ENCODE results near the gene COMMD2. TPM values are rescaled to one million over a fixed set of nuclear protein-coding genes. Genes with fewer than 3 reads are reported as not detected.

COMMD2 gene
- 10 to 100 TPM; 35.5 to 38.9 TPM for total RNA-seq

- ATAC-seq (peak; percentile 98), DNase-seq (peak; percentile 91)
- H3K27ac Mint-ChIP-seq, result peak within 1 kb of the TSS; percentile 91
- CTCF ChIA-PET, result interaction anchor here (0.7 to 3.4 kb wide), 18 partner anchors 9 to 258 kb away, joined by 3 to 18 read pairs (median 4); partner anchors contain the start of gene WWTR1
- H3K27me3 Mint-ChIP-seq, result no peaks in the 10 kb centered on the region
- H3K36me3 Mint-ChIP-seq, result peaks cover 24% of the 10 kb centered on the region
- H3K4me3 Mint-ChIP-seq, result peak within 1 kb of the TSS; percentile 96
- no peaks in the 10 kb centered on the region for H3K9me3 Mint-ChIP-seq (ENCODE audit: low read depth)
- H3K4me1 Mint-ChIP-seq, result peaks cover 28% of the 10 kb centered on the region
Observed at GRCh38 chr3:149752051-149752787, at the start of gene COMMD2. Gene COMMD2 (minus strand): TSS chr3:149752489. CDS start chr3:149752444, 45 bp downstream.

- DNase-seq (no peak), ATAC-seq (no peak)
- no peaks in the 10 kb centered on the region for H3K9me3 Mint-ChIP-seq (ENCODE audit: low read depth)
- no peak overlapping the region for H3K4me3 Mint-ChIP-seq
- H3K36me3 Mint-ChIP-seq, result no peaks in the 10 kb centered on the region
- no peak overlapping the region for H3K27ac Mint-ChIP-seq
- CTCF ChIA-PET, result interaction anchor here (1.0 kb wide), 1 partner anchor 30 kb away, joined by 5 read pairs; no protein-coding TSS in a partner anchor
- H3K27me3 Mint-ChIP-seq, result peaks cover 20% of the 10 kb centered on the region
- H3K4me1 Mint-ChIP-seq, result peaks cover 2% of the 10 kb centered on the region
Observed at GRCh38 chr3:149801639-149802038, 49.4 kb upstream of the COMMD2 start.

GRCh38 chr3:149801195-149801594, 48.9 kb upstream of the COMMD2 start:
- CTCF ChIA-PET, result interaction anchor here (1.0 kb wide), 1 partner anchor 30 kb away, joined by 5 read pairs; no protein-coding TSS in a partner anchor

GRCh38 chr3:149800693-149801092, 48.4 kb upstream of the COMMD2 start:
- no peaks in the 10 kb centered on the region for H3K4me1 Mint-ChIP-seq

More at GRCh38 chr3:149801195-149801594, 48.9 kb upstream of the COMMD2 start:
- H3K4me3 Mint-ChIP-seq, result no peak overlapping the region
- peaks cover 16% of the 10 kb centered on the region for H3K27me3 Mint-ChIP-seq
- H3K27ac Mint-ChIP-seq, result no peak overlapping the region
- no peaks in the 10 kb centered on the region for H3K36me3 Mint-ChIP-seq
- no peaks in the 10 kb centered on the region for H3K9me3 Mint-ChIP-seq (ENCODE audit: low read depth)
- DNase-seq (no peak), ATAC-seq (no peak)
- no peaks in the 10 kb centered on the region for H3K4me1 Mint-ChIP-seq

GRCh38 chr3:149796026-149796425, 43.7 kb upstream of the COMMD2 start:
- DNase-seq (no peak), ATAC-seq (no peak)
- no peaks in the 10 kb centered on the region for H3K4me1 Mint-ChIP-seq
- no peak overlapping the region for H3K4me3 Mint-ChIP-seq
- CTCF ChIA-PET, result no interaction called here
- no peaks in the 10 kb centered on the region for H3K36me3 Mint-ChIP-seq
- H3K27me3 Mint-ChIP-seq, result peaks cover 20% of the 10 kb centered on the region
- H3K27ac Mint-ChIP-seq, result no peak overlapping the region
- H3K9me3 Mint-ChIP-seq (ENCODE audit: low read depth), result no peaks in the 10 kb centered on the region

More at GRCh38 chr3:149800693-149801092, 48.4 kb upstream of the COMMD2 start:
- DNase-seq (no peak), ATAC-seq (no peak)
- H3K27me3 Mint-ChIP-seq, result peaks cover 11% of the 10 kb centered on the region
- H3K36me3 Mint-ChIP-seq, result no peaks in the 10 kb centered on the region
- H3K4me3 Mint-ChIP-seq, result no peak overlapping the region
- H3K9me3 Mint-ChIP-seq (ENCODE audit: low read depth), result no peaks in the 10 kb centered on the region
- H3K27ac Mint-ChIP-seq, result no peak overlapping the region
- CTCF ChIA-PET, result interaction anchor here (1.0 kb wide), 1 partner anchor 29 kb away, joined by 5 read pairs; no protein-coding TSS in a partner anchor

GRCh38 chr3:149792452-149793270, 40.4 kb upstream of the COMMD2 start, which contains the start of gene ANKUB1:
Gene ANKUB1 (minus strand): TSS chr3:149792554. CDS start chr3:149792366, 188 bp downstream.
- no peaks in the 10 kb centered on the region for H3K4me1 Mint-ChIP-seq
- H3K27me3 Mint-ChIP-seq, result peaks cover 37% of the 10 kb centered on the region
- DNase-seq (no peak), ATAC-seq (no peak)
- no peak within 1 kb of the TSS for H3K4me3 Mint-ChIP-seq
- H3K27ac Mint-ChIP-seq, result no peak within 1 kb of the TSS
- H3K9me3 Mint-ChIP-seq (ENCODE audit: low read depth), result no peaks in the 10 kb centered on the region
- H3K36me3 Mint-ChIP-seq, result no peaks in the 10 kb centered on the region
- CTCF ChIA-PET, result interaction anchor here (0.9 to 2.5 kb wide), 2 partner anchors 16 to 21 kb away, joined by 4 to 11 read pairs; no protein-coding TSS in a partner anchor

GRCh38 chr3:149790698-149791097, 38.4 kb upstream of the COMMD2 start:
- H3K4me3 Mint-ChIP-seq, result no peak overlapping the region
- no peaks in the 10 kb centered on the region for H3K36me3 Mint-ChIP-seq
- ATAC-seq, result no peak
- CTCF ChIA-PET, result no interaction called here
- H3K4me1 Mint-ChIP-seq, result no peaks in the 10 kb centered on the region
- no peaks in the 10 kb centered on the region for H3K9me3 Mint-ChIP-seq (ENCODE audit: low read depth)
- DNase-seq, result no peak
- peaks cover 41% of the 10 kb centered on the region for H3K27me3 Mint-ChIP-seq
- no peak overlapping the region for H3K27ac Mint-ChIP-seq

- peaks cover 41% of the 10 kb centered on the region for H3K27me3 Mint-ChIP-seq
- no peaks in the 10 kb centered on the region for H3K36me3 Mint-ChIP-seq
- no peaks in the 10 kb centered on the region for H3K9me3 Mint-ChIP-seq (ENCODE audit: low read depth)
- no peaks in the 10 kb centered on the region for H3K4me1 Mint-ChIP-seq
- CTCF ChIA-PET, result no interaction called here
- no peak overlapping the region for H3K27ac Mint-ChIP-seq
- H3K4me3 Mint-ChIP-seq, result no peak overlapping the region
- ATAC-seq (no peak), DNase-seq (no peak)
Observed at GRCh38 chr3:149790268-149790667, 38.0 kb upstream of the COMMD2 start.

GRCh38 chr3:149784064-149784704, 31.9 kb upstream of the COMMD2 start:
- Mint-ChIP-seq H3K27ac (no peak overlapping the region), H3K4me3 (no peak overlapping the region), H3K4me1 (no peaks in the 10 kb centered on the region), H3K27me3 (peaks cover 14% of the 10 kb centered on the region), H3K9me3 (ENCODE audit: low read depth) (no peaks in the 10 kb centered on the region), H3K36me3 (no peaks in the 10 kb centered on the region)
- DNase-seq (no peak), ATAC-seq (no peak)
- CTCF ChIA-PET, result no interaction called here

- H3K9me3 Mint-ChIP-seq (ENCODE audit: low read depth), result no peaks in the 10 kb centered on the region
- H3K4me3 Mint-ChIP-seq, result no peak overlapping the region
- ATAC-seq (no peak), DNase-seq (no peak)
- H3K27me3 Mint-ChIP-seq, result peaks cover 14% of the 10 kb centered on the region
- no peak overlapping the region for H3K27ac Mint-ChIP-seq
- CTCF ChIA-PET, result no interaction called here
- no peaks in the 10 kb centered on the region for H3K36me3 Mint-ChIP-seq
- no peaks in the 10 kb centered on the region for H3K4me1 Mint-ChIP-seq
Observed at GRCh38 chr3:149783576-149783975, 31.3 kb upstream of the COMMD2 start.

GRCh38 chr3:149781741-149782140, 29.5 kb upstream of the COMMD2 start:
- CTCF ChIA-PET, result interaction anchor here (1.2 kb wide), 1 partner anchor 11 kb away, joined by 10 read pairs; no protein-coding TSS in a partner anchor
- H3K27me3 Mint-ChIP-seq, result peaks cover 5% of the 10 kb centered on the region
- H3K4me3 Mint-ChIP-seq, result no peak overlapping the region
- H3K36me3 Mint-ChIP-seq, result no peaks in the 10 kb centered on the region
- H3K4me1 Mint-ChIP-seq, result no peaks in the 10 kb centered on the region
- H3K9me3 Mint-ChIP-seq (ENCODE audit: low read depth), result no peaks in the 10 kb centered on the region
- no peak overlapping the region for H3K27ac Mint-ChIP-seq
- no peak for DNase-seq
- ATAC-seq, result no peak

- no peak for ATAC-seq
- Mint-ChIP-seq H3K4me1 (no peaks in the 10 kb centered on the region), H3K4me3 (no peak overlapping the region), H3K9me3 (ENCODE audit: low read depth) (no peaks in the 10 kb centered on the region), H3K36me3 (no peaks in the 10 kb centered on the region), H3K27me3 (peaks cover 5% of the 10 kb centered on the region), H3K27ac (no peak overlapping the region)
- no peak for DNase-seq
- CTCF ChIA-PET, result interaction anchor here (1.2 kb wide), 1 partner anchor 10 kb away, joined by 10 read pairs; no protein-coding TSS in a partner anchor
Observed at GRCh38 chr3:149781211-149781610, 28.9 kb upstream of the COMMD2 start.

All from activated CD8-positive, alpha-beta memory T cell treated with anti-CD3 and anti-CD28 coated beads, Interleukin-2, amount 10 ng/mL, durations not matched to agents 7 days and 5 days (primary cell).